Mesenchymal stem cell (in vitro differentiated cells and primary cell): ENCODE results near the gene ZBTB7C.

Source experiments
- DNase-seq: peaks from one replicate; pipeline ENCODE4 v3.0.0-alpha.2; 2013
- H2AFZ ChIP-seq: one replicate; pipeline ENCODE4 v1.6.1; 2013; ENCODE audit warnings: low read depth, mild to moderate bottlenecking, control low read depth, inconsistent platforms, low read length, moderate library complexity
- H2AK5ac ChIP-seq: 2 replicates; pipeline ENCODE4 v1.6.1; 2013; ENCODE audit warnings: low read length, moderate library complexity, mild to moderate bottlenecking, inconsistent platforms; ENCODE audit not compliant: severe bottlenecking
- H2BK120ac ChIP-seq: one replicate; pipeline ENCODE4 v1.6.1; 2013; ENCODE audit warnings: low read depth, mild to moderate bottlenecking, inconsistent platforms, low read length, moderate library complexity
- H2BK12ac ChIP-seq, 2 experiments: one replicate each; pipeline ENCODE4 v1.6.1; 2013; ENCODE audit warnings: inconsistent platforms in 2 of 2, low read length in 2 of 2, mild to moderate bottlenecking in 2 of 2, moderate library complexity in 2 of 2, control low read depth in 1 of 2
- H2BK15ac ChIP-seq: one replicate; pipeline ENCODE4 v1.6.1; 2013; ENCODE audit warnings: mild to moderate bottlenecking, low read depth, inconsistent platforms; ENCODE audit not compliant: poor library complexity, severe bottlenecking
- H2BK5ac ChIP-seq: 2 replicates; pipeline ENCODE4 v1.6.1; 2013; ENCODE audit warnings: low read depth, mild to moderate bottlenecking, low read length, control low read depth, inconsistent platforms; ENCODE audit not compliant: poor library complexity, severe bottlenecking
- H3K14ac ChIP-seq, 2 experiments: one replicate each; pipeline ENCODE4 v1.6.1; 2013; ENCODE audit warnings: inconsistent platforms in 2 of 2, low read length in 2 of 2, control low read depth in 1 of 2, mild to moderate bottlenecking in 1 of 2, moderate library complexity in 1 of 2
- H3K18ac ChIP-seq, 2 experiments: one replicate each; pipeline ENCODE4 v1.6.1; 2013; ENCODE audit warnings: inconsistent platforms in 2 of 2, low read length in 2 of 2, control low read depth in 1 of 2, low read depth in 1 of 2, mild to moderate bottlenecking in 1 of 2
- H3K23ac ChIP-seq, 2 experiments: one replicate each; pipeline ENCODE4 v1.6.1; 2013; ENCODE audit warnings: inconsistent platforms in 2 of 2, low read length in 2 of 2, mild to moderate bottlenecking in 2 of 2, moderate library complexity in 2 of 2, control low read depth in 1 of 2
- H3K27ac ChIP-seq: 2 replicates; pipeline ENCODE4 v1.5.1; 2013; ENCODE audit warnings: mild to moderate bottlenecking, moderate library complexity, low read length, control low read depth, inconsistent platforms; ENCODE audit not compliant: poor library complexity, severe bottlenecking
- H3K27me3 ChIP-seq, 2 experiments: 2 replicates each; pipeline versions ENCODE4 v1.6.1 to v1.7.0; 2013; ENCODE audit warnings: low read length in 2 of 2, mild to moderate bottlenecking in 2 of 2, moderate library complexity in 2 of 2, control low read depth in 1 of 2, inconsistent platforms in 1 of 2; ENCODE audit not compliant: control insufficient read depth in 1 of 2, insufficient read depth in 1 of 2
- H3K36me3 ChIP-seq, 2 experiments: 2 replicates each; pipeline versions ENCODE4 v1.6.1 to v1.7.0; 2013; ENCODE audit warnings: low read length in 2 of 2, control low read depth in 1 of 2, inconsistent platforms in 1 of 2, low read depth in 1 of 2, mild to moderate bottlenecking in 1 of 2; ENCODE audit not compliant: insufficient read depth in 2 of 2, control insufficient read depth in 1 of 2
- H3K4ac ChIP-seq, 2 experiments: one replicate each; pipeline ENCODE4 v1.6.1; 2013; ENCODE audit warnings: inconsistent platforms in 2 of 2, low read length in 2 of 2, mild to moderate bottlenecking in 2 of 2, moderate library complexity in 2 of 2, control low read depth in 1 of 2, low read depth in 1 of 2
- H3K4me1 ChIP-seq: 2 replicates; pipeline ENCODE4 v1.6.1; 2013; ENCODE audit warnings: low read depth, low read length, control low read depth; ENCODE audit not compliant: control insufficient read depth, insufficient read depth
- H3K4me2 ChIP-seq: 2 replicates; pipeline ENCODE4 v1.6.1; 2013; ENCODE audit warnings: low read length, mild to moderate bottlenecking, inconsistent platforms; ENCODE audit not compliant: poor library complexity, severe bottlenecking
- H3K4me3 ChIP-seq, 2 experiments: 2 replicates each; pipeline versions ENCODE4 v1.5.1 to v1.7.0; 2013; ENCODE audit warnings: low read length in 2 of 2, mild to moderate bottlenecking in 2 of 2, control low read depth in 1 of 2, low read depth in 1 of 2; ENCODE audit not compliant: insufficient read depth in 1 of 2
- H3K79me1 ChIP-seq: replicated peaks from 2 replicates; pipeline ENCODE4 v1.6.1; 2013; ENCODE audit warnings: mild to moderate bottlenecking, control low read depth, low read length, inconsistent platforms; ENCODE audit not compliant: poor library complexity, severe bottlenecking
- H3K9ac ChIP-seq: 2 replicates; pipeline ENCODE4 v1.7.0; 2013; ENCODE audit warnings: mild to moderate bottlenecking, low read length, moderate library complexity
- H3K9me3 ChIP-seq: 2 replicates; pipeline ENCODE4 v1.7.0; 2013; ENCODE audit warnings: mild to moderate bottlenecking, low read length; ENCODE audit not compliant: control insufficient read depth
- H4K8ac ChIP-seq: one replicate; pipeline ENCODE4 v1.6.1; 2013; ENCODE audit warnings: inconsistent platforms, mild to moderate bottlenecking, low read length, moderate library complexity
- H4K91ac ChIP-seq: one replicate; pipeline ENCODE4 v1.6.1; 2013; ENCODE audit warnings: mild to moderate bottlenecking, low read length, inconsistent platforms
- WGBS: methylation state at CpG from one replicate; pipeline ENCODE4 v1.1.7; 2013; ENCODE audit warnings: mixed read lengths; 5-methylcytosine and 5-hydroxymethylcytosine counted together

The ZBTB7C gene

GRCh38 chr18:48084041-48084757 lies 325.0 kb downstream of the ZBTB7C start:
- no peak overlapping the region for H3K27ac ChIP-seq
- no peak overlapping the region for H2BK12ac ChIP-seq
- no peak overlapping the region for H3K14ac ChIP-seq
- H2BK15ac ChIP-seq, result no peak overlapping the region
- H3K4me3 ChIP-seq, result no peak overlapping the region
- H4K91ac ChIP-seq, result no peak overlapping the region
- WGBS, result 83% methylated on average over 12 of the region's 13 CpGs
- no peak overlapping the region for H4K8ac ChIP-seq
- no peak overlapping the region for H3K9ac ChIP-seq
- H3K18ac ChIP-seq, result no peak overlapping the region
- no peak overlapping the region for H2AK5ac ChIP-seq
- H3K27me3 ChIP-seq, result peaks cover 3% of the 10 kb centered on the region in 2 experiments
- no peak overlapping the region for H2BK120ac ChIP-seq
- no peaks in the 10 kb centered on the region for H3K79me1 ChIP-seq
- no peak overlapping the region for H3K4ac ChIP-seq
- H3K36me3 ChIP-seq, result no peaks in the 10 kb centered on the region
- H3K4me2 ChIP-seq, result no peak overlapping the region
- no peaks in the 10 kb centered on the region for H3K4me1 ChIP-seq
- H3K9me3 ChIP-seq, result no peaks in the 10 kb centered on the region
- H3K23ac ChIP-seq, result no peak overlapping the region
- no peak overlapping the region for H2AFZ ChIP-seq
- no peak for DNase-seq
- H2BK5ac ChIP-seq, result no peak overlapping the region

GRCh38 chr18:48080546-48080945 lies 328.6 kb downstream of the ZBTB7C start:
- Histone ChIP-seq H2AFZ (no peak overlapping the region), H3K18ac (no peak overlapping the region), H4K91ac (no peak overlapping the region), H3K23ac (no peak overlapping the region), H3K4ac (no peak overlapping the region), H3K9me3 (no peaks in the 10 kb centered on the region), H2BK5ac (no peak overlapping the region), H3K79me1 (no peaks in the 10 kb centered on the region), H3K4me2 (no peak overlapping the region), H2AK5ac (no peak overlapping the region), H4K8ac (no peak overlapping the region), H3K14ac (no peak overlapping the region), H2BK15ac (no peak overlapping the region), H2BK12ac (no peak overlapping the region), H3K27ac (no peak overlapping the region), H3K27me3 (peaks cover 7 to 18% of the 10 kb centered on the region in 2 experiments), H3K4me3 (no peak overlapping the region), H3K9ac (no peak overlapping the region), H3K4me1 (no peaks in the 10 kb centered on the region), H2BK120ac (no peak overlapping the region), H3K36me3 (no peaks in the 10 kb centered on the region)
- 45% methylated on average over 4 of the region's 4 CpGs for WGBS
- DNase-seq, result no peak

- Histone ChIP-seq H3K4me1 (no peaks in the 10 kb centered on the region), H3K4ac (no peak overlapping the region), H3K4me2 (no peak overlapping the region), H2AK5ac (no peak overlapping the region), H2BK12ac (no peak overlapping the region), H2BK5ac (no peak overlapping the region), H3K23ac (no peak overlapping the region), H3K9ac (no peak overlapping the region), H3K36me3 (no peaks in the 10 kb centered on the region), H3K27ac (no peak overlapping the region), H3K79me1 (no peaks in the 10 kb centered on the region), H2BK120ac (no peak overlapping the region), H3K4me3 (no peak overlapping the region), H3K27me3 (peaks cover 7 to 25% of the 10 kb centered on the region in 2 experiments), H4K8ac (no peak overlapping the region), H3K18ac (no peak overlapping the region), H2BK15ac (no peak overlapping the region), H3K14ac (no peak overlapping the region), H4K91ac (no peak overlapping the region), H2AFZ (no peak overlapping the region), H3K9me3 (no peaks in the 10 kb centered on the region)
- DNase-seq, result no peak
- WGBS, result 81% methylated on average over 5 of the region's 5 CpGs
Observed at GRCh38 chr18:48079885-48080284, 329.3 kb downstream of the ZBTB7C start.

GRCh38 chr18:48078448-48078847 lies 330.7 kb downstream of the ZBTB7C start:
- H2AK5ac ChIP-seq, result no peak overlapping the region
- H3K4me2 ChIP-seq, result no peak overlapping the region
- no peak for DNase-seq
- H2BK15ac ChIP-seq, result no peak overlapping the region
- no peak overlapping the region for H3K4ac ChIP-seq
- no peak overlapping the region for H3K14ac ChIP-seq
- no peak overlapping the region for H2BK12ac ChIP-seq
- H2BK5ac ChIP-seq, result no peak overlapping the region
- H3K27ac ChIP-seq, result no peak overlapping the region
- no peak overlapping the region for H3K18ac ChIP-seq
- no peak overlapping the region for H2AFZ ChIP-seq
- no peak overlapping the region for H3K23ac ChIP-seq
- WGBS, result 98% methylated on average over 4 of the region's 4 CpGs
- peaks cover 7 to 32% of the 10 kb centered on the region in 2 experiments for H3K27me3 ChIP-seq
- no peak overlapping the region for H4K8ac ChIP-seq
- no peaks in the 10 kb centered on the region for H3K9me3 ChIP-seq
- H3K4me3 ChIP-seq, result no peak overlapping the region
- H3K79me1 ChIP-seq, result no peaks in the 10 kb centered on the region
- H3K36me3 ChIP-seq, result no peaks in the 10 kb centered on the region
- no peaks in the 10 kb centered on the region for H3K4me1 ChIP-seq
- H2BK120ac ChIP-seq, result no peak overlapping the region
- H4K91ac ChIP-seq, result no peak overlapping the region
- no peak overlapping the region for H3K9ac ChIP-seq
